Endometrial microvascular endothelial cells (primary cell): ENCODE measurements around the gene RNPEPL1. TPM values are rescaled to one million over a fixed set of nuclear protein-coding genes. Genes with fewer than 3 reads are reported as not detected.
"Not testable (repeated sequence)": the region's sequence is repeated elsewhere in the genome, so short reads cannot be mapped to it uniquely, and the experiment has no call there.

Experiments
- in situ Hi-C: cut with HindIII; loops from 2 replicates; pipeline ENCODE4 v1.10.0; 2017; ENCODE audit warnings: low sequenced_read_pairs, low pct_unique_long_range_greater_than_20kb; ENCODE audit errors: inconsistent ontology term
- total RNA-seq: library from RNA; depleted of rRNA; stranded (reverse); fragments of >200 nt; gene quantifications from one replicate; pipeline ENCODE4 v1.2.3, GENCODE V29; 2015; ENCODE audit errors: inconsistent ontology term

The RNPEPL1 gene
- total RNA-seq = 23.2 TPM

- in situ Hi-C loops = no loop called here
Observed at GRCh38 chr2:240567872-240568677, at the start of gene RNPEPL1. TSS of gene RNPEPL1 (plus strand) at chr2:240568484. CDS start at chr2:240568587, 103 bp downstream.

- in situ Hi-C loops = no loop called here
Observed at GRCh38 chr2:240518981-240519380, 49.3 kb upstream of the RNPEPL1 start.

- in situ Hi-C loops = no loop called here
Observed at GRCh38 chr2:240519396-240520129, 48.7 kb upstream of the RNPEPL1 start.

- in situ Hi-C loops = no loop called here
Observed at GRCh38 chr2:240520130-240520973, 47.9 kb upstream of the RNPEPL1 start.

GRCh38 chr2:240520974-240521350 is 47.3 kb upstream of the RNPEPL1 start:
- in situ Hi-C loops = no loop called here

GRCh38 chr2:240521885-240522284 is 46.4 kb upstream of the RNPEPL1 start:
- in situ Hi-C loops = not testable (repeated sequence)

GRCh38 chr2:240522406-240522805 is 45.9 kb upstream of the RNPEPL1 start:
- in situ Hi-C loops = no loop called here

- in situ Hi-C loops = no loop called here
Observed at GRCh38 chr2:240523451-240524281, 44.6 kb upstream of the RNPEPL1 start.

- in situ Hi-C loops = no loop called here
Observed at GRCh38 chr2:240524963-240525718, 43.1 kb upstream of the RNPEPL1 start.

GRCh38 chr2:240525802-240526201 is 42.5 kb upstream of the RNPEPL1 start:
- in situ Hi-C loops = no loop called here

- in situ Hi-C loops = no loop called here
Observed at GRCh38 chr2:240526521-240526920, 41.8 kb upstream of the RNPEPL1 start.

GRCh38 chr2:240527153-240527750 is 41.0 kb upstream of the RNPEPL1 start:
- in situ Hi-C loops = no loop called here

GRCh38 chr2:240528406-240529040 is 39.8 kb upstream of the RNPEPL1 start:
- in situ Hi-C loops = no loop called here

- in situ Hi-C loops = no loop called here
Observed at GRCh38 chr2:240529344-240529999, 38.8 kb upstream of the RNPEPL1 start.

- in situ Hi-C loops = no loop called here
Observed at GRCh38 chr2:240530181-240530580, 38.1 kb upstream of the RNPEPL1 start.

GRCh38 chr2:240531038-240531437 is 37.2 kb upstream of the RNPEPL1 start:
- in situ Hi-C loops = no loop called here
